ENCODE results near the gene CARMIL3. TPM values are rescaled to one million over a fixed set of nuclear protein-coding genes. Genes with fewer than 3 reads are reported as not detected.

Gene CARMIL3
- total RNA-seq, 1 donor from 2014 or later = 0.34 TPM

DNA sequence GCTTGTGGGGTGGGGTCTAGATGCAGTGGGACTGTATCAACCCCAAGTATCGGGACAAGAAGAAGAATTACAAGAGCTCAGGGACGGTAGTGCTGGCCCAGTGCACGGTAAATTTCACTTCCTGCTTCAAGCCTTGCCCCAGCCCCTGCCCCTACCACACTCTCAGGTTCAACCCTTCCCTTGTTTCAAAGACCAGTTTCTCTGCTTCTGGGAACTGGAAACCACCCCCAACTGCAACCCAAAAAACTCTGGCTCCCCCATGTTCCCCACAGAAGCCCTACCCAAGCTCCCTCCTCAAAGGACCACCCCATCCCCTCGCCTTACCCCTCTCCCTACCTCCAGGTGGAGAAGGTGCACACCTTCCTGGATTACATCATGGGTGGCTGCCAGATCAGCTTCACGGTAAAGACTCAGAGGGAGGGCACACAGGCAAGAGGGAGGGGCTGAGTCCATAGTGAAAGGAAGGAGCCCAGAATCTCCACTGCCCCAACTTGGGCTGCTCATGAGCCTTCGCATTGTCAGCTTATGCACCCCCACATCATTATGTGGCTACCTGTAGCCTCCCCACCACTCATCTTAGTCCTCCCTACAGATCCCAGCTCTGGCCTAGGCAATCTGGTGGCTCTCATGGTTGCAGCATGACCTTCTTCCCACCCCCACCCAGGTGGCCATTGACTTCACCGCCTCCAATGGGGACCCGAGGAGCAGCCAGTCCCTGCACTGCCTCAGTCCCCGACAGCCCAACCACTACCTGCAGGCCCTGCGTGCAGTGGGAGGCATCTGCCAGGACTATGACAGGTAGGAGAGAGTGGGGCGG, 23.9 kb downstream of the CARMIL3 start:
- H3K36me3 Mint-ChIP-seq (ENCODE audit: low read depth, unreplicated experiment) = peaks cover 2% of the 10 kb centered on the region
- H3K27ac ChIP-seq (ENCODE audit: low read depth, low read length) = no peak overlapping the region
- H3K9me3 ChIP-seq (ENCODE audit: insufficient read depth, low read depth, low read length) = no peaks in the 10 kb centered on the region
- H4K20me1 ChIP-seq (ENCODE audit: insufficient read depth, low read length) = no peaks in the 10 kb centered on the region
- no peak for FAIRE-seq
- peaks cover 72% of the 10 kb centered on the region for H3K27me3 Mint-ChIP-seq (ENCODE audit: low read depth, unreplicated experiment)
- no peak overlapping the region for H2AFZ ChIP-seq (ENCODE audit: low read depth, low read length)
- H3K4me1 Mint-ChIP-seq (ENCODE audit: low read depth, unreplicated experiment) = no peaks in the 10 kb centered on the region
- no peak overlapping the region for H3K4me3 Mint-ChIP-seq (ENCODE audit: unreplicated experiment)
- H3K27me3 ChIP-seq (ENCODE audit: insufficient read depth, low read length) = peaks cover 18% of the 10 kb centered on the region
- no peak for DNase-seq (ENCODE audit: low read depth)
- no peaks in the 10 kb centered on the region for H3K9me3 Mint-ChIP-seq (ENCODE audit: unreplicated experiment)
- H3K4me2 ChIP-seq (ENCODE audit: low read length) = no peak overlapping the region
- peaks cover 2% of the 10 kb centered on the region for H3K4me1 ChIP-seq (ENCODE audit: insufficient read depth, low read length)
- TF ChIP-seq CTCF (IDR thresholded peaks at IDR 0.05; ENCODE audit: insufficient read depth, low read depth, low read length) (no peak), EZH2 (IDR thresholded peaks at IDR 0.05; ENCODE audit: insufficient read depth, low read length) (no peak)
- H3K27ac Mint-ChIP-seq (ENCODE audit: unreplicated experiment) = no peak overlapping the region
- H3K36me3 ChIP-seq (ENCODE audit: insufficient read depth, low read length) = no peaks in the 10 kb centered on the region
- no peaks in the 10 kb centered on the region for H3K79me2 ChIP-seq (ENCODE audit: insufficient read depth, low read length)
- no peak overlapping the region for H3K9ac ChIP-seq (ENCODE audit: low read length)
- no peak overlapping the region for H3K4me3 ChIP-seq (ENCODE audit: insufficient read depth, low read depth, low read length)

DNA sequence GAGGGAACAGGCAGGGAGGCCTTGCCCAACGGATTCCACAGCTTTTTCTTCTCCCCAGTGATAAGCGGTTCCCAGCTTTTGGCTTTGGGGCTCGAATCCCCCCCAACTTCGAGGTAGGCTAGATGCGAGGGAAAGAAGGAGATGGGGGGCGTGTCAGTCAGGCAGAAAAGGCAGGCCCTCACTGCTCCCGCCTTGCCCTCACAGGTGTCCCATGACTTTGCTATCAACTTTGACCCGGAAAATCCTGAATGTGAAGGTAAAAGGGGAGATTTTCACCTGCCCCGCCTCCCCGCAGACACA, 24.4 kb downstream of the CARMIL3 start:
- H3K27ac ChIP-seq (ENCODE audit: low read depth, low read length) = no peak overlapping the region
- Mint-ChIP-seq H3K9me3 (ENCODE audit: unreplicated experiment) (no peaks in the 10 kb centered on the region), H3K4me3 (ENCODE audit: unreplicated experiment) (no peak overlapping the region), H3K27ac (ENCODE audit: unreplicated experiment) (no peak overlapping the region), H3K4me1 (ENCODE audit: low read depth, unreplicated experiment) (no peaks in the 10 kb centered on the region), H3K36me3 (ENCODE audit: low read depth, unreplicated experiment) (peaks cover 2% of the 10 kb centered on the region), H3K27me3 (ENCODE audit: low read depth, unreplicated experiment) (peaks cover 70% of the 10 kb centered on the region)
- TF ChIP-seq EZH2 (IDR thresholded peaks at IDR 0.05; ENCODE audit: insufficient read depth, low read length) = no peak
- no peak for TF ChIP-seq CTCF (IDR thresholded peaks at IDR 0.05; ENCODE audit: insufficient read depth, low read depth, low read length)
- no peak overlapping the region for H3K4me3 ChIP-seq (ENCODE audit: insufficient read depth, low read depth, low read length)
- H3K9me3 ChIP-seq (ENCODE audit: insufficient read depth, low read depth, low read length) = no peaks in the 10 kb centered on the region
- peaks cover 20% of the 10 kb centered on the region for H3K27me3 ChIP-seq (ENCODE audit: insufficient read depth, low read length)
- no peak overlapping the region for H3K9ac ChIP-seq (ENCODE audit: low read length)
- no peaks in the 10 kb centered on the region for H3K79me2 ChIP-seq (ENCODE audit: insufficient read depth, low read length)
- H4K20me1 ChIP-seq (ENCODE audit: insufficient read depth, low read length) = no peaks in the 10 kb centered on the region
- H3K36me3 ChIP-seq (ENCODE audit: insufficient read depth, low read length) = no peaks in the 10 kb centered on the region
- no peak overlapping the region for H3K4me2 ChIP-seq (ENCODE audit: low read length)
- no peak for DNase-seq (ENCODE audit: low read depth)
- no peak overlapping the region for H2AFZ ChIP-seq (ENCODE audit: low read depth, low read length)
- H3K4me1 ChIP-seq (ENCODE audit: insufficient read depth, low read length) = peaks cover 7% of the 10 kb centered on the region
- no peak for FAIRE-seq

DNA sequence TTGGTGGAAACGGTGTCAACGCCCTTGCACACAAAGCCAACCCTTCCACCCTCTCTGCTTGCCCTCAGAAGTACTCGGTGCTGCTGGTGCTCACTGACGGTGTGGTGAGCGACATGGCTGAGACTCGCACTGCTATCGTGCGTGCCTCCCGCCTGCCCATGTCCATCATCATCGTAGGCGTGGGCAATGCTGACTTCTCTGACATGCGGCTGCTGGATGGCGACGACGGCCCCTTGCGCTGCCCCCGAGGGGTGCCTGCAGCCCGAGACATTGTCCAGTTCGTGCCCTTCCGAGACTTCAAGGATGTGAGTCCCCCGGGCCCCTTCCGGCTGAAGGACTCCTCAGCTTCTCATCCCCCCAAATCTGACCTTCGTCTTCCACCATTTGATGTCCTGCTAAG, 25.3 kb downstream of the CARMIL3 start:
- H3K27me3 Mint-ChIP-seq (ENCODE audit: low read depth, unreplicated experiment) = peaks cover 70% of the 10 kb centered on the region
- DNase-seq (ENCODE audit: low read depth) (no peak), FAIRE-seq (no peak)
- H3K36me3 Mint-ChIP-seq (ENCODE audit: low read depth, unreplicated experiment) = no peaks in the 10 kb centered on the region
- no peaks in the 10 kb centered on the region for H3K79me2 ChIP-seq (ENCODE audit: insufficient read depth, low read length)
- no peaks in the 10 kb centered on the region for H4K20me1 ChIP-seq (ENCODE audit: insufficient read depth, low read length)
- H3K4me3 ChIP-seq (ENCODE audit: insufficient read depth, low read depth, low read length) = no peak overlapping the region
- no peaks in the 10 kb centered on the region for H3K36me3 ChIP-seq (ENCODE audit: insufficient read depth, low read length)
- H3K9me3 Mint-ChIP-seq (ENCODE audit: unreplicated experiment) = no peaks in the 10 kb centered on the region
- no peak overlapping the region for H3K9ac ChIP-seq (ENCODE audit: low read length)
- H3K27me3 ChIP-seq (ENCODE audit: insufficient read depth, low read length) = peaks cover 22% of the 10 kb centered on the region
- no peaks in the 10 kb centered on the region for H3K9me3 ChIP-seq (ENCODE audit: insufficient read depth, low read depth, low read length)
- TF ChIP-seq EZH2 (IDR thresholded peaks at IDR 0.05; ENCODE audit: insufficient read depth, low read length) (no peak), CTCF (IDR thresholded peaks at IDR 0.05; ENCODE audit: insufficient read depth, low read depth, low read length) (no peak)
- H3K4me2 ChIP-seq (ENCODE audit: low read length) = no peak overlapping the region
- H3K4me1 ChIP-seq (ENCODE audit: insufficient read depth, low read length) = peaks cover 10% of the 10 kb centered on the region
- H2AFZ ChIP-seq (ENCODE audit: low read depth, low read length) = no peak overlapping the region
- no peak overlapping the region for H3K4me3 Mint-ChIP-seq (ENCODE audit: unreplicated experiment)
- no peaks in the 10 kb centered on the region for H3K4me1 Mint-ChIP-seq (ENCODE audit: low read depth, unreplicated experiment)
- no peak overlapping the region for H3K27ac Mint-ChIP-seq (ENCODE audit: unreplicated experiment)
- H3K27ac ChIP-seq (ENCODE audit: low read depth, low read length) = no peak overlapping the region

Measured in astrocyte (in vitro differentiated cells and primary cell).